Mononuclear cell (primary cell): ENCODE measurements around the gene ARHGAP26. TPM values are rescaled to one million over a fixed set of nuclear protein-coding genes. Genes with fewer than 3 reads are reported as not detected.
"Not testable (repeated sequence)": the region's sequence is repeated elsewhere in the genome, so short reads cannot be mapped to it uniquely, and the experiment has no call there.

Source experiments
- H3K27me3 ChIP-seq: 2 replicates; pipeline ENCODE4 v1.6.0; 2011; ENCODE audit warnings: low read length, control low read depth; ENCODE audit not compliant: insufficient read depth
- H3K4me1 ChIP-seq: 2 replicates; pipeline ENCODE4 v1.5.1; 2011; ENCODE audit warnings: mild to moderate bottlenecking, low read length, control low read depth; ENCODE audit not compliant: insufficient read depth
- H3K4me3 ChIP-seq: 2 replicates; pipeline ENCODE4 v1.5.1; 2011; ENCODE audit warnings: mild to moderate bottlenecking, low read length, moderate library complexity
- H3K9me3 ChIP-seq: 2 replicates; pipeline ENCODE4 v1.5.1; 2011; ENCODE audit warnings: low read depth, mild to moderate bottlenecking, control low read depth, low read length
- total RNA-seq: library from RNA; depleted of rRNA; stranded (reverse); fragments of >200 nt; gene quantifications from one replicate; pipeline ENCODE4 v1.2.3, GENCODE V29; 2012

ARHGAP26 gene
- total RNA-seq, 1 donor = 53.6 TPM

GRCh38 chr5:142908659-142909058 lies 138.5 kb downstream of the ARHGAP26 start:
- H3K4me1 ChIP-seq = no peaks in the 10 kb centered on the region
- H3K27me3 ChIP-seq = no peaks in the 10 kb centered on the region
- no peak overlapping the region for H3K4me3 ChIP-seq
- H3K9me3 ChIP-seq = no peaks in the 10 kb centered on the region

- no peaks in the 10 kb centered on the region for H3K27me3 ChIP-seq
- no peak overlapping the region for H3K4me3 ChIP-seq
- no peaks in the 10 kb centered on the region for H3K9me3 ChIP-seq
- no peaks in the 10 kb centered on the region for H3K4me1 ChIP-seq
Measured at GRCh38 chr5:142910128-142910527, 140.0 kb downstream of the ARHGAP26 start.

- Histone ChIP-seq H3K4me1 (peaks cover 3% of the 10 kb centered on the region), H3K27me3 (no peaks in the 10 kb centered on the region), H3K9me3 (no peaks in the 10 kb centered on the region), H3K4me3 (no peak overlapping the region)
Measured at GRCh38 chr5:142911170-142911569, 141.0 kb downstream of the ARHGAP26 start.

GRCh38 chr5:142911775-142912174 lies 141.6 kb downstream of the ARHGAP26 start:
- Histone ChIP-seq H3K9me3 (no peaks in the 10 kb centered on the region), H3K4me3 (no peak overlapping the region), H3K27me3 (no peaks in the 10 kb centered on the region), H3K4me1 (peaks cover 3% of the 10 kb centered on the region)

GRCh38 chr5:142913728-142914338 lies 143.7 kb downstream of the ARHGAP26 start:
- Histone ChIP-seq H3K4me3 (no peak overlapping the region), H3K27me3 (no peaks in the 10 kb centered on the region), H3K9me3 (no peaks in the 10 kb centered on the region), H3K4me1 (peaks cover 3% of the 10 kb centered on the region)

GRCh38 chr5:142915038-142915437 lies 144.9 kb downstream of the ARHGAP26 start:
- Histone ChIP-seq H3K27me3 (no peaks in the 10 kb centered on the region), H3K9me3 (no peaks in the 10 kb centered on the region), H3K4me3 (no peak overlapping the region), H3K4me1 (peaks cover 8% of the 10 kb centered on the region)

GRCh38 chr5:142915813-142916424 lies 145.7 kb downstream of the ARHGAP26 start:
- Histone ChIP-seq H3K27me3 (no peaks in the 10 kb centered on the region), H3K9me3 (no peaks in the 10 kb centered on the region), H3K4me3 (no peak overlapping the region), H3K4me1 (peaks cover 8% of the 10 kb centered on the region)

GRCh38 chr5:142918959-142919635 lies 148.9 kb downstream of the ARHGAP26 start:
- Histone ChIP-seq H3K9me3 (no peaks in the 10 kb centered on the region), H3K4me1 (peaks cover 15% of the 10 kb centered on the region), H3K27me3 (no peaks in the 10 kb centered on the region), H3K4me3 (no peak overlapping the region)

GRCh38 chr5:142920849-142921612 lies 150.9 kb downstream of the ARHGAP26 start:
- Histone ChIP-seq H3K9me3 (no peaks in the 10 kb centered on the region), H3K4me3 (no peak overlapping the region), H3K27me3 (no peaks in the 10 kb centered on the region), H3K4me1 (peaks cover 32% of the 10 kb centered on the region)

- Histone ChIP-seq H3K4me3 (no peak overlapping the region), H3K4me1 (peaks cover 39% of the 10 kb centered on the region), H3K9me3 (no peaks in the 10 kb centered on the region), H3K27me3 (no peaks in the 10 kb centered on the region)
Measured at GRCh38 chr5:142922223-142922952, 152.2 kb downstream of the ARHGAP26 start.

GRCh38 chr5:142924135-142924883 lies 154.1 kb downstream of the ARHGAP26 start:
- no peaks in the 10 kb centered on the region for H3K27me3 ChIP-seq
- H3K4me1 ChIP-seq = peaks cover 38% of the 10 kb centered on the region
- no peaks in the 10 kb centered on the region for H3K9me3 ChIP-seq
- H3K4me3 ChIP-seq = no peak overlapping the region

- Histone ChIP-seq H3K4me3 (no peak overlapping the region), H3K4me1 (peaks cover 46% of the 10 kb centered on the region), H3K27me3 (no peaks in the 10 kb centered on the region), H3K9me3 (no peaks in the 10 kb centered on the region)
Measured at GRCh38 chr5:142925795-142926194, 155.6 kb downstream of the ARHGAP26 start.

- Histone ChIP-seq H3K27me3 (no peaks in the 10 kb centered on the region), H3K4me1 (peaks cover 46% of the 10 kb centered on the region)
Measured at GRCh38 chr5:142926549-142926948, 156.4 kb downstream of the ARHGAP26 start.

GRCh38 chr5:142928999-142929398 lies 158.8 kb downstream of the ARHGAP26 start:
- peaks cover 47% of the 10 kb centered on the region for H3K4me1 ChIP-seq

More at GRCh38 chr5:142926549-142926948, 156.4 kb downstream of the ARHGAP26 start:
- no peak overlapping the region for H3K4me3 ChIP-seq
- H3K9me3 ChIP-seq = no peaks in the 10 kb centered on the region

More at GRCh38 chr5:142928999-142929398, 158.8 kb downstream of the ARHGAP26 start:
- not testable (repeated sequence) for H3K27me3 ChIP-seq, H3K9me3 ChIP-seq, H3K4me3 ChIP-seq
